HepG2 (cell line): Measurements from ENCODE around the gene DYTN. TPM values are rescaled to one million over a fixed set of nuclear protein-coding genes. Genes with fewer than 3 reads are reported as not detected.
A peak's percentile ranks its signal among the peaks of the same experiment; 100 is the strongest.

Experiments
- ATAC-seq: fragments of 200-7000 bp; cut with Tn5 transposase; 3 replicates; pipeline ENCODE4 v1.9.1; 2020; ENCODE audit warnings: mild to moderate bottlenecking, moderate library complexity
- BruUV-seq: library from RNA; stranded (reverse); fragments of 400-500 nt; replicated peaks from 2 replicates; lab custom pipeline; 2021; lab: Mats Ljungman, UMichigan
- CTCF ChIA-PET: fragments of 300-600 bp; formaldehyde crosslinking; extraction: SDS; loops from one replicate; lab custom pipeline; 2021; ENCODE audit warnings: low total read pairs, inconsistent platforms, low intra/inter-chr PET ratio; lab: Yijun Ruan, JAX
- POLR2A ChIA-PET: fragments of 350-600 bp; sonication (Branson Sonifier 250); formaldehyde crosslinking; loops from one replicate; lab custom pipeline; 2020; ENCODE audit warnings: antibody characterized with exemption, inconsistent platforms; lab: Yijun Ruan, JAX
- DNase-seq: peaks from one replicate; pipeline ENCODE4 v3.0.0-alpha.2; 2015; ENCODE audit warnings: low spot score
- FAIRE-seq: peaks from 3 replicates; lab custom pipeline; 2011; peaks lifted over from hg19 to GRCh38; lab: Jason Lieb, UNC
- H2AFZ ChIP-seq: one replicate; pipeline ENCODE4 v1.6.1; 2011; ENCODE audit warnings: low read length, inconsistent platforms
- H3K27ac ChIP-seq: fragments of 300-600 bp; 3 replicates; pipeline ENCODE4 v1.8.0; 2011; ENCODE audit warnings: mixed run types, mild to moderate bottlenecking, mixed read lengths, low read length, inconsistent platforms; ENCODE audit not compliant: insufficient read depth; ENCODE audit errors: extremely low read length
- H3K27me3 ChIP-seq, 2 experiments: fragments of 200-600 bp in 1 of 2; 2 replicates in 1 of 2; 3 replicates in 1 of 2; pipeline versions ENCODE4 v1.6.0 to v1.8.0; 2011; ENCODE audit warnings: low read length in 2 of 2, mild to moderate bottlenecking in 2 of 2, moderate library complexity in 2 of 2, inconsistent platforms in 1 of 2; ENCODE audit not compliant: insufficient read depth in 2 of 2, control insufficient read depth in 1 of 2
- H3K36me3 ChIP-seq, 2 experiments: fragments of 200-600 bp in 1 of 2; replicated peaks in 1 of 2; 2 replicates in 1 of 2; 3 replicates in 1 of 2; pipeline versions ENCODE4 v1.5.1 to v1.8.0; 2011; ENCODE audit warnings: low read length in 2 of 2, inconsistent platforms in 1 of 2; ENCODE audit not compliant: insufficient read depth in 2 of 2, control insufficient read depth in 1 of 2
- H3K4me1 ChIP-seq: 2 replicates; pipeline ENCODE4 v1.5.1; 2012; ENCODE audit warnings: low read length, inconsistent platforms; ENCODE audit not compliant: insufficient read depth
- H3K4me2 ChIP-seq: 2 replicates; pipeline ENCODE4 v1.6.0; 2011; ENCODE audit warnings: low read depth, low read length, inconsistent platforms
- H3K4me3 ChIP-seq, 3 experiments: fragments of 200-600 bp in 1 of 3; sonication (generic), shearing (Covaris generic) in 1 of 3; replicated peaks in 1 of 3; 2 replicates each; pipeline ENCODE4 v1.5.1; 2011 to 2016; ENCODE audit warnings: low read length in 3 of 3, inconsistent platforms in 2 of 3, low read depth in 2 of 3, mild to moderate bottlenecking in 2 of 3, control low read depth in 1 of 3, mixed read lengths in 1 of 3; ENCODE audit not compliant: insufficient read depth in 1 of 3
- H3K79me2 ChIP-seq: one replicate; pipeline ENCODE4 v1.6.1; 2011; ENCODE audit warnings: low read length, inconsistent platforms; ENCODE audit not compliant: insufficient read depth
- H3K9ac ChIP-seq: 2 replicates; pipeline ENCODE4 v1.6.0; 2011; ENCODE audit warnings: mild to moderate bottlenecking, low read depth, low read length, inconsistent platforms; ENCODE audit not compliant: insufficient read depth
- H3K9me3 ChIP-seq: 2 replicates; pipeline ENCODE4 v1.5.1; 2012; ENCODE audit warnings: mild to moderate bottlenecking, low read length
- H4K20me1 ChIP-seq: 2 replicates; pipeline ENCODE4 v1.6.0; 2011; ENCODE audit warnings: inconsistent platforms, mild to moderate bottlenecking, low read length, moderate library complexity; ENCODE audit not compliant: insufficient read depth
- MLX ChIP-seq: IDR thresholded peaks from 2 replicates; pipeline ENCODE4 v1.6.1; 2016
- TERF1 ChIP-seq: sonication (generic); formaldehyde crosslinking; IDR thresholded peaks from 2 replicates; pipeline ENCODE4 v1.8.0; 2022; ENCODE audit warnings: mild to moderate bottlenecking, missing genetic modification reagents, moderate library complexity
- USF2 ChIP-seq, 2 experiments: sonication (generic) in 1 of 2; formaldehyde crosslinking in 1 of 2; IDR thresholded peaks; 2 replicates each; pipeline versions ENCODE4 v1.5.1 to v1.6.1; 2011 to 2020; ENCODE audit warnings: borderline replicate concordance in 1 of 2, low read depth in 1 of 2, low read length in 1 of 2, mild to moderate bottlenecking in 1 of 2, missing genetic modification reagents in 1 of 2, moderate library complexity in 1 of 2
- ZNF367 ChIP-seq: sonication (generic); formaldehyde crosslinking; IDR thresholded peaks from 2 replicates; pipeline ENCODE4 v1.4.0; 2020; ENCODE audit warnings: missing genetic modification reagents, borderline replicate concordance
- ZSCAN25 ChIP-seq: sonication (generic); formaldehyde crosslinking; IDR thresholded peaks from 2 replicates; pipeline ENCODE4 v1.8.0; 2022; ENCODE audit warnings: mild to moderate bottlenecking, missing genetic modification reagents
- WGBS: methylation state at CpG from one replicate; pipeline ENCODE4 v1.1.6; 2017; ENCODE audit warnings: low lambda C conversion rate; 5-methylcytosine and 5-hydroxymethylcytosine counted together
- in situ Hi-C: cut with HindIII; loops from 2 replicates; pipeline ENCODE4 v1.10.0; 2017; ENCODE audit warnings: low pct_unique_long_range_greater_than_20kb; ENCODE audit not compliant: extremely low pct_ligation_motif_present
- intact Hi-C: fragments of 100-400 bp; cut with micrococcal nuclease; formaldehyde crosslinking; loops from one replicate; pipeline ENCODE4 v1.10.0; 2022; ENCODE audit not compliant: unreplicated experiment
- polyA plus RNA-seq, 8 experiments: library from polyadenylated mRNA; depleted of rRNA in 3 of 8; stranded (reverse) in 7 of 8; unstranded in 1 of 8; fragments of >200 nt; fragmentation: Illumina TruSeq in 4 of 8; extraction: Trizol in 4 of 8; gene quantifications; 2 replicates each; pipeline versions ENCODE4 v1.2.1 to v1.2.3, GENCODE V29; 2011 to 2016; ENCODE audit warnings: low read depth in 4 of 8, missing spikeins in 1 of 8, mixed read lengths in 1 of 8; ENCODE audit not compliant: insufficient read depth in 1 of 8
- total RNA-seq, 5 experiments: library from RNA; depleted of rRNA; stranded (reverse); fragments of >200 nt; fragmentation: Illumina TruSeq; extraction: Trizol; gene quantifications; 2 replicates each; pipeline ENCODE4 v1.2.3, GENCODE V29; 2016; ENCODE audit warnings: low read depth in 1 of 5
- TF ChIP-seq, protein P1 (sequence below): sonication (generic); formaldehyde crosslinking; IDR thresholded peaks from 2 replicates; pipeline ENCODE4 v1.5.1; 2020; ENCODE audit warnings: mild to moderate bottlenecking, missing genetic modification reagents, borderline replicate concordance
- TF ChIP-seq, protein P2 (sequence below): fragments of 450-650 bp; IDR thresholded peaks from 2 replicates; pipeline ENCODE4 v1.6.1; 2017
- TF ChIP-seq, protein P3 (sequence below): sonication (generic); formaldehyde crosslinking; IDR thresholded peaks from 2 replicates; pipeline ENCODE4 v1.5.0; 2020; ENCODE audit warnings: mild to moderate bottlenecking, low read depth, missing genetic modification reagents, borderline replicate concordance

The DYTN gene
- total and polyA plus RNA-seq, 2 of the 13 experiments (the other 11 are each of a cell fraction or from before 2014, with no cell fraction given): not detected

DNA sequence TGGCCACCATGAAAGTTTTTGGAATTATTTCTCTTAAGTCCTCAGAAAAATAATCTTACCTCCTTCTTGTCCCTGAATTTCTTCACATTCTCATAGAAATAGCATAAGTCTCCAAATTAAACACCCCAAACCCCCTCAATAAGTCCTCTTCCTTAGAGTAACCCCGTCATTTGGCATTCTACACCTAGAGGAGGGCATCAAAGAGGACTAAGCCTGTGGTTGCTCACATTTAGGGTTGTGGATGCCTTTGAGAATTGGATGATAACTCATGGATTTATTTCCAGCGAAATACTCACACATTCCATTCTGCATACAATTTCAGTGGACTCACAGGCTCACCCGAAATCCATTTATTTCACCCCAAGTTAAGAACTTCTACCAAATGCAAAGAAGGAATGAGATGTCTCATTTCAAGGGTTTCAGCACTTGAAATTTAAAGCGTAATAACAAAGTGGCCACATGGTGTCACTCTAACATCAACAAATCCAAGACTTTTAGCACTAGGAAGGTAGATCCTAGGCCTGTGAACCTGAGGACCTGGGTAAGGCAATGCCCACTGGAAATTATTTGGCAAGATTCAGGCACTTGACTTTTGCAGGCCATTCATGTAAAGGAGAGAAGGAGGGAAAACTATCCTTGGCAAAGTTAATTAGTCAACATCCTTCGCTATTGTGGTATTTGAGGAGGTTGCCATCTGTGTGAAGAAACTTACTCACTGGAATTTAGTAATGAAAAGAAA is 24.6 kb downstream of the DYTN start:
- H3K36me3 ChIP-seq: no peaks in the 10 kb centered on the region
- peak; percentile 65 for DNase-seq
- H3K9me3 ChIP-seq: no peaks in the 10 kb centered on the region
- no peak overlapping the region for H3K4me3 ChIP-seq
- no peak overlapping the region for H3K4me2 ChIP-seq
- WGBS: 1% methylated on average over 5 of the region's 5 CpGs
- ATAC-seq: peak; percentile 93
- peak; percentile 98 for FAIRE-seq
- ChIA-PET CTCF (interaction anchor here (1.4 to 2.4 kb wide), 5 partner anchors 88 to 781 kb away, joined by 3 to 22 read pairs (median 10); no protein-coding TSS in a partner anchor), POLR2A (no interaction called here)
- no TSS peak for BruUV-seq
- H4K20me1 ChIP-seq: no peaks in the 10 kb centered on the region
- no peak overlapping the region for H2AFZ ChIP-seq
- H3K27ac ChIP-seq: no peak overlapping the region
- H3K4me1 ChIP-seq: no peaks in the 10 kb centered on the region
- no peaks in the 10 kb centered on the region for H3K79me2 ChIP-seq
- no peak overlapping the region for H3K9ac ChIP-seq
- H3K27me3 ChIP-seq: peaks cover 0 to 7% of the 10 kb centered on the region in 2 experiments; a peak in 2 of 5 replicates
- intact Hi-C loops: loop anchor here (1.0 kb wide), 3 partner anchors 88 to 782 kb away; no protein-coding TSS in a partner anchor
- in situ Hi-C loops: loop anchor here (5.0 to 10.0 kb wide), 3 partner anchors 94 to 779 kb away; no protein-coding TSS in a partner anchor
- TF ChIP-seq, protein P1, sequence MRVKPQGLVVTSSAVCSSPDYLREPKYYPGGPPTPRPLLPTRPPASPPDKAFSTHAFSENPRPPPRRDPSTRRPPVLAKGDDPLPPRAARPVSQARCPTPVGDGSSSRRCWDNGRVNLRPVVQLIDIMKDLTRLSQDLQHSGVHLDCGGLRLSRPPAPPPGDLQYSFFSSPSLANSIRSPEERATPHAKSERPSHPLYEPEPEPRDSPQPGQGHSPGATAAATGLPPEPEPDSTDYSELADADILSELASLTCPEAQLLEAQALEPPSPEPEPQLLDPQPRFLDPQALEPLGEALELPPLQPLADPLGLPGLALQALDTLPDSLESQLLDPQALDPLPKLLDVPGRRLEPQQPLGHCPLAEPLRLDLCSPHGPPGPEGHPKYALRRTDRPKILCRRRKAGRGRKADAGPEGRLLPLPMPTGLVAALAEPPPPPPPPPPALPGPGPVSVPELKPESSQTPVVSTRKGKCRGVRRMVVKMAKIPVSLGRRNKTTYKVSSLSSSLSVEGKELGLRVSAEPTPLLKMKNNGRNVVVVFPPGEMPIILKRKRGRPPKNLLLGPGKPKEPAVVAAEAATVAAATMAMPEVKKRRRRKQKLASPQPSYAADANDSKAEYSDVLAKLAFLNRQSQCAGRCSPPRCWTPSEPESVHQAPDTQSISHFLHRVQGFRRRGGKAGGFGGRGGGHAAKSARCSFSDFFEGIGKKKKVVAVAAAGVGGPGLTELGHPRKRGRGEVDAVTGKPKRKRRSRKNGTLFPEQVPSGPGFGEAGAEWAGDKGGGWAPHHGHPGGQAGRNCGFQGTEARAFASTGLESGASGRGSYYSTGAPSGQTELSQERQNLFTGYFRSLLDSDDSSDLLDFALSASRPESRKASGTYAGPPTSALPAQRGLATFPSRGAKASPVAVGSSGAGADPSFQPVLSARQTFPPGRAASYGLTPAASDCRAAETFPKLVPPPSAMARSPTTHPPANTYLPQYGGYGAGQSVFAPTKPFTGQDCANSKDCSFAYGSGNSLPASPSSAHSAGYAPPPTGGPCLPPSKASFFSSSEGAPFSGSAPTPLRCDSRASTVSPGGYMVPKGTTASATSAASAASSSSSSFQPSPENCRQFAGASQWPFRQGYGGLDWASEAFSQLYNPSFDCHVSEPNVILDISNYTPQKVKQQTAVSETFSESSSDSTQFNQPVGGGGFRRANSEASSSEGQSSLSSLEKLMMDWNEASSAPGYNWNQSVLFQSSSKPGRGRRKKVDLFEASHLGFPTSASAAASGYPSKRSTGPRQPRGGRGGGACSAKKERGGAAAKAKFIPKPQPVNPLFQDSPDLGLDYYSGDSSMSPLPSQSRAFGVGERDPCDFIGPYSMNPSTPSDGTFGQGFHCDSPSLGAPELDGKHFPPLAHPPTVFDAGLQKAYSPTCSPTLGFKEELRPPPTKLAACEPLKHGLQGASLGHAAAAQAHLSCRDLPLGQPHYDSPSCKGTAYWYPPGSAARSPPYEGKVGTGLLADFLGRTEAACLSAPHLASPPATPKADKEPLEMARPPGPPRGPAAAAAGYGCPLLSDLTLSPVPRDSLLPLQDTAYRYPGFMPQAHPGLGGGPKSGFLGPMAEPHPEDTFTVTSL (CRISPR knock-in tag): no peak
- TF ChIP-seq ZSCAN25 (CRISPR knock-in tag) (no peak), ZNF367 (CRISPR knock-in tag) (no peak), MLX (CRISPR knock-in tag) (no peak), USF2 (IDR thresholded peaks at IDR 0.05; ENCODE audit: low read depth, low read length) (no peak), USF2 (CRISPR knock-in tag; IDR thresholded peaks at IDR 0.05; ENCODE audit: borderline replicate concordance) (no peak), TERF1 (CRISPR knock-in tag) (no peak)
- TF ChIP-seq, protein P2, sequence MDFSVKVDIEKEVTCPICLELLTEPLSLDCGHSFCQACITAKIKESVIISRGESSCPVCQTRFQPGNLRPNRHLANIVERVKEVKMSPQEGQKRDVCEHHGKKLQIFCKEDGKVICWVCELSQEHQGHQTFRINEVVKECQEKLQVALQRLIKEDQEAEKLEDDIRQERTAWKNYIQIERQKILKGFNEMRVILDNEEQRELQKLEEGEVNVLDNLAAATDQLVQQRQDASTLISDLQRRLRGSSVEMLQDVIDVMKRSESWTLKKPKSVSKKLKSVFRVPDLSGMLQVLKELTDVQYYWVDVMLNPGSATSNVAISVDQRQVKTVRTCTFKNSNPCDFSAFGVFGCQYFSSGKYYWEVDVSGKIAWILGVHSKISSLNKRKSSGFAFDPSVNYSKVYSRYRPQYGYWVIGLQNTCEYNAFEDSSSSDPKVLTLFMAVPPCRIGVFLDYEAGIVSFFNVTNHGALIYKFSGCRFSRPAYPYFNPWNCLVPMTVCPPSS: no peak
- TF ChIP-seq, protein P3, sequence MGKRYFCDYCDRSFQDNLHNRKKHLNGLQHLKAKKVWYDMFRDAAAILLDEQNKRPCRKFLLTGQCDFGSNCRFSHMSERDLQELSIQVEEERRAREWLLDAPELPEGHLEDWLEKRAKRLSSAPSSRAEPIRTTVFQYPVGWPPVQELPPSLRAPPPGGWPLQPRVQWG (CRISPR knock-in tag): no peak
